ENCODE results near the gene MAD2L1. TPM values are rescaled to one million over a fixed set of nuclear protein-coding genes. Genes with fewer than 3 reads are reported as not detected.

Gene MAD2L1
- total and polyA plus RNA-seq, 2 of the 4 experiments (the other 2 are of a cell fraction) = 13.6 to 15.2 TPM

DNA sequence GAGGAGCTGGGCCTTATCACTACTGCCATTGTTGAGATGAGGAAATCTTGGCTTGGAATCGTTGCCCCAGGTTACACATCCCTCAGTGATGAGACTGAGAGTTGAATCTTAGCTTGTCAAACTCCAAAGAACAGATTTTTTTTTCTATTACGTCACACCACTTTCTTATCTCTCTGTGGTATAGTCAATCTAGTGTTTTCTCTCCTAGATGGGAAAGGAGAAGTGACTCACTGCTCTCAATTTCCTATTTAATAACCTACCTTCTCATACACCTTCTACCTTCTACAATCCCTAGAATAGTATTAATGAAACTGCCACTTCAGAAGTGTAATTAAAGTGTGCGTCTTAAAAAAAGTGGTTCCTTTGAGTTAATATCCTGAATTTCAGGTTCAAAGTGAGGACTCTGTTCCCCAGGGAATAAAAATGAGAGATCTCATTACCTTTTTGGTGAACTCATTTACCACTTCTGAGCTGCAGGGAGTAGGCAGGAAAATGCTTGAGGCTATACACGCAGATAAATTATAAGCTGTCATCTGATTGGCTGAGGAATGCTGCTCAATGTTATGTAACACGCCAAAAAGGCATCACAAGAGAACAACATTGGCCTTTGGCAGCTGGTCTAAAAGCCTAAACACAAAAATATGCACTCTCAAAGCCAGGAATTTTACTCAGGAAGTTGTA is 59.3 kb downstream of the MAD2L1 start:
- TF ChIP-seq CEBPB (IDR thresholded peaks at IDR 0.05; ENCODE audit: low read depth, low read length) (peak; percentile 89), CHD1 (IDR thresholded peaks at IDR 0.05; ENCODE audit: low read depth, low read length) (no peak), BHLHE40 (IDR thresholded peaks at IDR 0.05; ENCODE audit: low read depth, low read length) (no peak), CTCF (conservative IDR thresholded peaks at IDR 0.05; ENCODE audit: low read depth, low read length) (no peak), FOS (IDR thresholded peaks at IDR 0.05; ENCODE audit: low read depth, low read length) (peak; percentile 40; the same call in 1 of the 2 replicates), RCOR1 (IDR thresholded peaks at IDR 0.05; ENCODE audit: insufficient replicate concordance, low read length) (no peak), MAZ (IDR thresholded peaks at IDR 0.05; ENCODE audit: borderline replicate concordance, low read depth, low read length) (no peak), MXI1 (IDR thresholded peaks at IDR 0.05; ENCODE audit: borderline replicate concordance, low read depth, low read length) (no peak)
- H2BK20ac ChIP-seq (ENCODE audit: low read depth, low read length) = no peak overlapping the region
- no peak overlapping the region; a peak in 1 of 4 replicates for H4K8ac ChIP-seq (ENCODE audit: low read depth in 2 of 2, low read length in 2 of 2)
- no peak overlapping the region for H2AK9ac ChIP-seq (replicated peaks; ENCODE audit: low read depth, low read length, poor library complexity)
- H3K14ac ChIP-seq (replicated peaks; ENCODE audit: low read depth, low read length) = 0 out of 2 replicates have a peak overlapping the region, but pooled peaks have one; percentile 60
- no peak overlapping the region for H4K91ac ChIP-seq (ENCODE audit: insufficient read depth, low read depth, low read length)
- dilution Hi-C loops (cut with HindIII; ENCODE audit: low sequenced_read_pairs, unreplicated experiment) = no loop called here
- peaks cover 10% of the 10 kb centered on the region for H3K4me1 ChIP-seq (ENCODE audit: control insufficient read depth, insufficient read depth, low read length)
- no peak overlapping the region for H3K23ac ChIP-seq (ENCODE audit: low read depth, low read length)
- H3K4me2 ChIP-seq (ENCODE audit: low read depth, low read length) = 0 out of 2 replicates have a peak overlapping the region, but pooled peaks have one; percentile 3
- no peak overlapping the region for H3K4me3 ChIP-seq (ENCODE audit: insufficient read depth, low read depth, low read length)
- no peaks in the 10 kb centered on the region for H4K20me1 ChIP-seq (ENCODE audit: insufficient read depth, low read length)
- H3K9me3 ChIP-seq (ENCODE audit: control insufficient read depth, insufficient read depth, low read length) = no peaks in the 10 kb centered on the region
- peaks cover 7% of the 10 kb centered on the region for H3K9me1 ChIP-seq (ENCODE audit: insufficient read depth, low read length)
- 0 out of 3 replicates have a peak overlapping the region, but pooled peaks have one; percentile 58 for H2BK15ac ChIP-seq (ENCODE audit: low read depth, low read length)
- no peak overlapping the region for H3K9ac ChIP-seq (ENCODE audit: low read depth, low read length)
- ChIA-PET CTCF (interaction anchor here (0.6 kb wide), 1 partner anchor 322 kb away, joined by 3 read pairs; no protein-coding TSS in a partner anchor), POLR2A (ENCODE audit: unreplicated experiment) (no interaction called here)
- no peak overlapping the region for H2BK5ac ChIP-seq (ENCODE audit: low read depth, low read length, poor library complexity, severe bottlenecking)
- no peaks in the 10 kb centered on the region for H3K36me3 ChIP-seq (ENCODE audit: control insufficient read depth, insufficient read depth, low read length)
- no CpG with 5 or more reads among the region's 5 CpGs for WGBS, 2 experiments (ENCODE audit: extremely low coverage in 2 of 2, insufficient read length in 1 of 2)
- no peak overlapping the region for H2AFZ ChIP-seq (replicated peaks; ENCODE audit: low read length, poor library complexity)
- no peak overlapping the region for H3K56ac ChIP-seq (ENCODE audit: extremely low read depth, insufficient read depth, low read length)
- intact Hi-C loops (cut with micrococcal nuclease) = no loop called here
- peak; percentile 74 for ATAC-seq (ENCODE audit: low read depth)
- no peak overlapping the region for H4K5ac ChIP-seq (ENCODE audit: low read depth, low read length)
- no TSS peak for BruUV-seq (replicated peaks)
- peak overlapping the region; percentile 41; the same call in 1 of the 2 replicates for H3K27ac ChIP-seq (ENCODE audit: insufficient read depth, low read length)
- no peak overlapping the region for H2BK120ac ChIP-seq (ENCODE audit: low read depth, low read length)
- peak; percentile 90 for DNase-seq
- peak overlapping the region; percentile 16; the same call in 1 of the 2 replicates for H3K18ac ChIP-seq (ENCODE audit: low read depth, low read length)
- no peak overlapping the region for H3K4ac ChIP-seq (ENCODE audit: low read depth, low read length)
- in situ Hi-C loops (cut with MboI; ENCODE audit: low sequenced_read_pairs) = no loop called here
- no peaks in the 10 kb centered on the region for H3K27me3 ChIP-seq (ENCODE audit: control insufficient read depth, insufficient read depth, low read length)
- no peaks in the 10 kb centered on the region for H3K79me1 ChIP-seq (ENCODE audit: low read depth in 1 of 2, low read length in 2 of 2)
- no peak overlapping the region for H2AK5ac ChIP-seq (ENCODE audit: low read depth, low read length)

Measured in IMR-90 (cell line).